ENCODE results near the gene TRDMT1. TPM values are rescaled to one million over a fixed set of nuclear protein-coding genes. Genes with fewer than 3 reads are reported as not detected.
A peak's percentile ranks its signal among the peaks of the same experiment; 100 is the strongest.

The TRDMT1 gene
- total RNA-seq, 1 donor from 2014 or later = 16.2 TPM

DNA sequence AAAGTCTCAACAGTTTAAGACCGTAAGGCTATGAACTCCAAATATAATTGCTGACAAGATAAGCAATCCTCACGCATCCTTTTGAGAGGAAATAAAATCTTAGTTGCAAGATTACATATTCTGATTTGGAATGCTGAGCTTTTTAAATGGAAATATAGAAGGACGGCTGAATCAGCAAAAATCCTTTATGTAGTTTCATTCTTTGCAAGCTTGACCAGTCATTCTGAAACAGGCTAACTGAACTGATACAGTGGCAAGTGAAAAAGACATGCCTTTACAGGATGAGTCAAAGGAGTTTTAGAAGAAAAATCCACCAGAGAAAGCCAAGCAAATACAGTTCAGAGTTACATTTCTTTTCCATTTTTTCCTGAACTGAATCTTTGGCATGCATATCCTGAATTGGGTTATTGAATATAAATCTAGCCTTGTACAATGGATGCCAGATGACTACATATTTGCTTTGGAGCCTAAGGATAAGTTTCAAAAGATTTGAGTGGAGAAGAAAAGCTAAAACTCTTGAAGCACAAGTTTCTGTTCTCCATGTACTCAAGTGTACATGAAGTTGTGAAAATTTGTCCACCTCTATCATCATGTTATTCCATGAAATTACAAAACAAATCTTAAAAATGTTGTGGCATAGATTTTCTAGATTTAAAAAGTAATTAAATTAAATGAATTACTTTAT lies 30.9 kb upstream of the TRDMT1 start:
- no peak overlapping the region for H3K9ac ChIP-seq (ENCODE audit: low read depth in 1 of 3, low read length in 3 of 3)
- peaks cover 32 to 51% (median 38%) of the 10 kb centered on the region in 3 donors for H3K4me1 ChIP-seq (ENCODE audit: control insufficient read depth in 3 of 3, insufficient read depth in 3 of 3, low read length in 3 of 3)
- peaks cover 8 to 35% (median 17%) of the 10 kb centered on the region in 3 donors for H3K36me3 ChIP-seq (ENCODE audit: control insufficient read depth in 3 of 3, insufficient read depth in 3 of 3, low read length in 3 of 3)
- H3K9me3 ChIP-seq (ENCODE audit: control insufficient read depth in 3 of 3, low read length in 3 of 3) = no peaks in the 10 kb centered on the region
- no peak overlapping the region for H3K27ac ChIP-seq (ENCODE audit: low read depth, low read length)
- H3K4me3 ChIP-seq (ENCODE audit: low read length in 3 of 3) = peak overlapping the region in 1 of 3 donors; percentile 90
- peaks cover 5 to 46% (median 39%) of the 10 kb centered on the region in 3 donors for H3K27me3 ChIP-seq (ENCODE audit: control insufficient read depth in 3 of 3, insufficient read depth in 3 of 3, low read length in 3 of 3)

DNA sequence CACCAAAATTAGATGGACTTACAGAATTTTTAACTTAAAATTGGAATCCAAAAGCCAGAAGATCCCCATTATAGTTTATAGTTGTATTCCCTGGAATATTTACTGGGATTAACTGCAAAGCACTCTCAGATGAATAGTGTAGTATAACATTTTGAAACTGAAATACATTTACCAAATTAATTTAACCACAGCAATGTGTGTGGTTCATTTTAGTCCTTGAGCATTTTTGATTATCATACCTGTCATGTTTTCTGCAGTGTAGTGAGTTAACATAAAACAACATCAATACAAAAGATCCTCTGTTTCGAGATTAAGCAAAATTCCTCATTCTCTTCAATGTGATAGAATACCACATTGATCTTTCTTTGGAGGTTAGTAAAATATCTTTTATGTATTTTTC lies 30.3 kb upstream of the TRDMT1 start:
- H3K9me3 ChIP-seq (ENCODE audit: control insufficient read depth in 3 of 3, low read length in 3 of 3) = no peaks in the 10 kb centered on the region
- H3K27ac ChIP-seq (ENCODE audit: low read depth, low read length) = peak overlapping the region; percentile 19
- H3K9ac ChIP-seq (ENCODE audit: low read depth in 1 of 3, low read length in 3 of 3) = peak overlapping the region in 1 of 3 donors; percentile 91
- peaks cover 5 to 50% (median 41%) of the 10 kb centered on the region in 3 donors for H3K27me3 ChIP-seq (ENCODE audit: control insufficient read depth in 3 of 3, insufficient read depth in 3 of 3, low read length in 3 of 3)
- peaks cover 8 to 34% (median 17%) of the 10 kb centered on the region in 3 donors for H3K36me3 ChIP-seq (ENCODE audit: control insufficient read depth in 3 of 3, insufficient read depth in 3 of 3, low read length in 3 of 3)
- H3K4me1 ChIP-seq (ENCODE audit: control insufficient read depth in 3 of 3, insufficient read depth in 3 of 3, low read length in 3 of 3) = peaks cover 35 to 48% (median 39%) of the 10 kb centered on the region in 3 donors
- peak overlapping the region in 1 of 3 donors; percentile 90 for H3K4me3 ChIP-seq (ENCODE audit: low read length in 3 of 3)

DNA sequence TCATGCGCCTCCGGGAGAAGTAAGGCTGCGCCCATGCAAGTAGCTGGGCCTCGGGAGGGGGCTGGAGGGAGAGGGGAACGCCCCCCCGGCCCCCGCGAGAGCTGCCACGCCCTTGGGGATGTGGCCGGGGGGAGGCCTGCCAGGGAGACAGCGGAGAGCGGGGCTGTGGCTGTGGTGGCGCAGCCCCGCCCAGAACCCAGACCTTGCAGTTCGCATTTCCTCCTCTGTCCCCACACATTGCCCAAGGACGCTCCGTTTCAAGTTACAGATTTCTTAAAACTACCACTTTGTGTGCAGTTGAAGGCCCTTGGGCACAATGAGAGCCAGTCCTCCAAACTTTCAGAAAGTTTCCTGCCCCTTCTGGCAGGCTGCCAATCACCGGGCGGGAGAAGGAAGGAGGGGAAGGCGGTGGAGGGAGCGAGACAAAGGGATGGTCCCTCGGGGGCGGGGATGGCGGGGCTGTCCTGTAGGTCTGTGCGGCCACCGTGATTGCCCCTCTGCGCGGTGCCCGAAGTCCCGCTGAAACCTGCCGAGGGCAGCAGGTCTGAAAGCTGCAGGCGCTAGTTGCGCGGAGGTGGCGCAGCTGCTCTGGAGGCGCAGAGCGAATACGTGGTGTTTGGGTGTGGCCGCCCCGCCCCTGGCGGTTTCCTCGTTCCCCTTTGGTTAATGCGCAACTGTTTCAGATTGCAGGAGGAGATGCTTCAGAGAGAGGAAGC lies 28.7 kb upstream of the TRDMT1 start:
- Histone ChIP-seq H3K4me1 (ENCODE audit: control insufficient read depth in 3 of 3, insufficient read depth in 3 of 3, low read length in 3 of 3) (peaks cover 31 to 35% (median 33%) of the 10 kb centered on the region in 3 donors), H3K36me3 (ENCODE audit: control insufficient read depth in 3 of 3, insufficient read depth in 3 of 3, low read length in 3 of 3) (peaks cover 6 to 19% (median 17%) of the 10 kb centered on the region in 3 donors), H3K27me3 (ENCODE audit: control insufficient read depth in 3 of 3, insufficient read depth in 3 of 3, low read length in 3 of 3) (peaks cover 5 to 52% (median 43%) of the 10 kb centered on the region in 3 donors)

DNA sequence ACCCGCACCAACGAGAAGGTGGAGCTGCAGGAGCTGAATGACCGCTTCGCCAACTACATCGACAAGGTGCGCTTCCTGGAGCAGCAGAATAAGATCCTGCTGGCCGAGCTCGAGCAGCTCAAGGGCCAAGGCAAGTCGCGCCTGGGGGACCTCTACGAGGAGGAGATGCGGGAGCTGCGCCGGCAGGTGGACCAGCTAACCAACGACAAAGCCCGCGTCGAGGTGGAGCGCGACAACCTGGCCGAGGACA lies 28.2 kb upstream of the TRDMT1 start:
- Histone ChIP-seq H3K36me3 (ENCODE audit: control insufficient read depth in 3 of 3, insufficient read depth in 3 of 3, low read length in 3 of 3) (peaks cover 3 to 14% (median 14%) of the 10 kb centered on the region in 3 donors), H3K9me3 (ENCODE audit: control insufficient read depth in 3 of 3, low read length in 3 of 3) (no peaks in the 10 kb centered on the region), H3K4me3 (ENCODE audit: low read length in 3 of 3) (peak overlapping the region; percentile 83 to 90 (median 90)), H3K27me3 (ENCODE audit: control insufficient read depth in 3 of 3, insufficient read depth in 3 of 3, low read length in 3 of 3) (peaks cover 5 to 48% (median 44%) of the 10 kb centered on the region in 3 donors), H3K27ac (ENCODE audit: low read depth, low read length) (peak overlapping the region; percentile 87), H3K9ac (ENCODE audit: low read depth in 1 of 3, low read length in 3 of 3) (peak overlapping the region; percentile 77 to 91 (median 86)), H3K4me1 (ENCODE audit: control insufficient read depth in 3 of 3, insufficient read depth in 3 of 3, low read length in 3 of 3) (peaks cover 29 to 33% (median 31%) of the 10 kb centered on the region in 3 donors)

More for the DNA sequence above, 28.7 kb upstream of the TRDMT1 start:
- Histone ChIP-seq H3K27ac (ENCODE audit: low read depth, low read length) (peak overlapping the region; percentile 87), H3K9ac (ENCODE audit: low read depth in 1 of 3, low read length in 3 of 3) (peak overlapping the region; percentile 77 to 91 (median 86)), H3K9me3 (ENCODE audit: control insufficient read depth in 3 of 3, low read length in 3 of 3) (no peaks in the 10 kb centered on the region), H3K4me3 (ENCODE audit: low read length in 3 of 3) (peak overlapping the region; percentile 83 to 90 (median 90))

- H3K27ac ChIP-seq (ENCODE audit: low read depth, low read length) = peak overlapping the region; percentile 96
- H3K36me3 ChIP-seq (ENCODE audit: control insufficient read depth in 3 of 3, insufficient read depth in 3 of 3, low read length in 3 of 3) = peaks cover 3 to 10% (median 9%) of the 10 kb centered on the region in 3 donors
- no peaks in the 10 kb centered on the region for H3K9me3 ChIP-seq (ENCODE audit: control insufficient read depth in 3 of 3, low read length in 3 of 3)
- H3K9ac ChIP-seq (ENCODE audit: low read depth in 1 of 3, low read length in 3 of 3) = peak overlapping the region; percentile 79 to 91 (median 86)
- peaks cover 25 to 28% (median 26%) of the 10 kb centered on the region in 3 donors for H3K4me1 ChIP-seq (ENCODE audit: control insufficient read depth in 3 of 3, insufficient read depth in 3 of 3, low read length in 3 of 3)
- peak overlapping the region; percentile 83 to 90 (median 90) for H3K4me3 ChIP-seq (ENCODE audit: low read length in 3 of 3)
- peaks cover 5 to 45% (median 42%) of the 10 kb centered on the region in 3 donors for H3K27me3 ChIP-seq (ENCODE audit: control insufficient read depth in 3 of 3, insufficient read depth in 3 of 3, low read length in 3 of 3)
Observed at GRCh38 chr10:17229016-17229716, 27.7 kb upstream of the TRDMT1 start.

DNA sequence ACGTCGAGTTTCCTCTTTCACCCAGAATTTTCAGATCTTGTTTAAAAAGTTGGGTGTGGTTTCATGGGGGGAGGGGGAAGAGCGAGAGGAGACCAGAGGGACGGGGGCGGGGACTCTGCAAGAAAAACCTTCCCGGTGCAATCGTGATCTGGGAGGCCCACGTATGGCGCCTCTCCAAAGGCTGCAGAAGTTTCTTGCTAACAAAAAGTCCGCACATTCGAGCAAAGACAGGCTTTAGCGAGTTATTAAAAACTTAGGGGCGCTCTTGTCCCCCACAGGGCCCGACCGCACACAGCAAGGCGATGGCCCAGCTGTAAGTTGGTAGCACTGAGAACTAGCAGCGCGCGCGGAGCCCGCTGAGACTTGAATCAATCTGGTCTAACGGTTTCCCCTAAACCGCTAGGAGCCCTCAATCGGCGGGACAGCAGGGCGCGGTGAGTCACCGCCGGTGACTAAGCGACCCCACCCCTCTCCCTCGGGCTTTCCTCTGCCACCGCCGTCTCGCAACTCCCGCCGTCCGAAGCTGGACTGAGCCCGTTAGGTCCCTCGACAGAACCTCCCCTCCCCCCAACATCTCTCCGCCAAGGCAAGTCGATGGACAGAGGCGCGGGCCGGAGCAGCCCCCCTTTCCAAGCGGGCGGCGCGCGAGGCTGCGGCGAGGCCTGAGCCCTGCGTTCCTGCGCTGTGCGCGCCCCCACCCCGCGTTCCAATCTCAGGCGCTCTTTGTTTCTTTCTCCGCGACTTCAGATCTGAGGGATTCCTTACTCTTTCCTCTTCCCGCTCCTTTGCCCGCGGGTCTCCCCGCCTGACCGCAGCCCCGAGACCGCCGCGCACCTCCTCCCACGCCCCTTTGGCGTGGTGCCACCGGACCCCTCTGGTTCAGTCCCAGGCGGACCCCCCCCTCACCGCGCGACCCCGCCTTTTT lies 26.9 kb upstream of the TRDMT1 start, which contains the start of gene VIM:
Gene VIM (plus strand): TSS at position 151 of the 925 bp plus-strand sequence. CDS start 1,182 bp downstream, outside the sequence.
- Histone ChIP-seq H3K27ac (ENCODE audit: low read depth, low read length) (peak within 1 kb of the TSS; percentile 96), H3K27me3 (ENCODE audit: control insufficient read depth in 3 of 3, insufficient read depth in 3 of 3, low read length in 3 of 3) (peaks cover 5 to 38% (median 37%) of the 10 kb centered on the region in 3 donors), H3K4me1 (ENCODE audit: control insufficient read depth in 3 of 3, insufficient read depth in 3 of 3, low read length in 3 of 3) (peaks cover 18 to 22% (median 19%) of the 10 kb centered on the region in 3 donors), H3K4me3 (ENCODE audit: low read length in 3 of 3) (peak within 1 kb of the TSS; percentile 62 to 90 (median 90)), H3K36me3 (ENCODE audit: control insufficient read depth in 3 of 3, insufficient read depth in 3 of 3, low read length in 3 of 3) (peaks cover 0 to 3% (median 3%) of the 10 kb centered on the region in 3 donors), H3K9me3 (ENCODE audit: control insufficient read depth in 3 of 3, low read length in 3 of 3) (no peaks in the 10 kb centered on the region), H3K9ac (ENCODE audit: low read depth in 1 of 3, low read length in 3 of 3) (peak within 1 kb of the TSS; percentile 75 to 86 (median 79))

GRCh38 chr10:17227367-17228090 lies 26.1 kb upstream of the TRDMT1 start:
- Histone ChIP-seq H3K9me3 (ENCODE audit: control insufficient read depth in 3 of 3, low read length in 3 of 3) (no peaks in the 10 kb centered on the region), H3K36me3 (ENCODE audit: control insufficient read depth in 3 of 3, insufficient read depth in 3 of 3, low read length in 3 of 3) (peaks cover 0 to 2% (median 2%) of the 10 kb centered on the region in 3 donors), H3K27me3 (ENCODE audit: control insufficient read depth in 3 of 3, insufficient read depth in 3 of 3, low read length in 3 of 3) (peaks cover 5 to 35% (median 30%) of the 10 kb centered on the region in 3 donors), H3K9ac (ENCODE audit: low read depth in 1 of 3, low read length in 3 of 3) (peak overlapping the region; percentile 3 to 79 (median 75)), H3K4me1 (ENCODE audit: control insufficient read depth in 3 of 3, insufficient read depth in 3 of 3, low read length in 3 of 3) (peaks cover 14 to 21% (median 19%) of the 10 kb centered on the region in 3 donors), H3K4me3 (ENCODE audit: low read length in 3 of 3) (peak overlapping the region; percentile 62 to 76 (median 71)), H3K27ac (ENCODE audit: low read depth, low read length) (peak overlapping the region; percentile 96)

DNA sequence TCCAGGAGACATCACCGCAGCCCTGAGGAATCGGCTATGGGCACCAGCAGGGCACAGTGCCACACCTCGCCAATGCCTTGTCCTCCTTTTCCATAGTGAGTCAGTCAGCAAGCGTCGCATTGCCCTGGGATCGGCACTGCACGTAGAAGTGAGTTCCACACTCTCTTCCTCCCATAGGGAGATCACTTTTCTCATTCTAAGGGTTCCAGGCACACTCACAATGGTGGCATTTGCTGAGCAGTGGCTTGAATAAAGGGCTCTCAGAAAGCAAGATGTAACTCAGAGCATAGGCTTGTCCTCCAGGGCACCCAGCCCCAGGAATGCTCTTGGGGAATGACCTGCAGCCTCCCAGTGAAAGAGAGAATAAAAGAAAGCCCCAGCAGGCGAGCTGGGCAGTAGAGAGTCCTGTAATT lies 25.4 kb upstream of the TRDMT1 start:
- peak overlapping the region in 1 of 3 donors; percentile 79 for H3K9ac ChIP-seq (ENCODE audit: low read depth in 1 of 3, low read length in 3 of 3)
- H3K4me1 ChIP-seq (ENCODE audit: control insufficient read depth in 3 of 3, insufficient read depth in 3 of 3, low read length in 3 of 3) = peaks cover 14 to 21% (median 19%) of the 10 kb centered on the region in 3 donors
- peak overlapping the region in 2 of 3 donors; percentile 36 to 76 for H3K4me3 ChIP-seq (ENCODE audit: low read length in 3 of 3)
- H3K27me3 ChIP-seq (ENCODE audit: control insufficient read depth in 3 of 3, insufficient read depth in 3 of 3, low read length in 3 of 3) = peaks cover 5 to 35% (median 31%) of the 10 kb centered on the region in 3 donors
- H3K36me3 ChIP-seq (ENCODE audit: control insufficient read depth in 3 of 3, insufficient read depth in 3 of 3, low read length in 3 of 3) = peaks cover 0 to 2% (median 0%) of the 10 kb centered on the region in 3 donors
- H3K9me3 ChIP-seq (ENCODE audit: control insufficient read depth in 3 of 3, low read length in 3 of 3) = no peaks in the 10 kb centered on the region
- H3K27ac ChIP-seq (ENCODE audit: low read depth, low read length) = peak overlapping the region; percentile 96

Data from skeletal muscle tissue (tissue), 4 donors.